Panc1 (cell line): ENCODE data around the gene PDZD4.

Source experiments
- POLR2AphosphoS5 ChIP-seq: IDR thresholded peaks from 2 replicates; pipeline ENCODE4 v1.6.1; 2012; ENCODE audit warnings: mild to moderate bottlenecking, low read depth, low read length, moderate library complexity
- REST ChIP-seq, 2 experiments: IDR thresholded peaks; 2 replicates each; pipeline ENCODE4 v1.6.1; 2011 to 2012; ENCODE audit warnings: low read depth in 2 of 2, control low read depth in 1 of 2, low read length in 1 of 2, mild to moderate bottlenecking in 1 of 2, moderate library complexity in 1 of 2; ENCODE audit not compliant: insufficient read depth in 1 of 2
- TCF7L2 ChIP-seq: IDR thresholded peaks from 2 replicates; pipeline ENCODE4 v1.6.1; 2011; ENCODE audit warnings: mild to moderate bottlenecking, low read depth, low read length, inconsistent platforms
- TF ChIP-seq, protein P1 (sequence below): fragments of 450-650 bp; IDR thresholded peaks from 2 replicates; pipeline ENCODE4 v1.5.1; 2017; ENCODE audit warnings: mild to moderate bottlenecking

- TF ChIP-seq, protein P1, sequence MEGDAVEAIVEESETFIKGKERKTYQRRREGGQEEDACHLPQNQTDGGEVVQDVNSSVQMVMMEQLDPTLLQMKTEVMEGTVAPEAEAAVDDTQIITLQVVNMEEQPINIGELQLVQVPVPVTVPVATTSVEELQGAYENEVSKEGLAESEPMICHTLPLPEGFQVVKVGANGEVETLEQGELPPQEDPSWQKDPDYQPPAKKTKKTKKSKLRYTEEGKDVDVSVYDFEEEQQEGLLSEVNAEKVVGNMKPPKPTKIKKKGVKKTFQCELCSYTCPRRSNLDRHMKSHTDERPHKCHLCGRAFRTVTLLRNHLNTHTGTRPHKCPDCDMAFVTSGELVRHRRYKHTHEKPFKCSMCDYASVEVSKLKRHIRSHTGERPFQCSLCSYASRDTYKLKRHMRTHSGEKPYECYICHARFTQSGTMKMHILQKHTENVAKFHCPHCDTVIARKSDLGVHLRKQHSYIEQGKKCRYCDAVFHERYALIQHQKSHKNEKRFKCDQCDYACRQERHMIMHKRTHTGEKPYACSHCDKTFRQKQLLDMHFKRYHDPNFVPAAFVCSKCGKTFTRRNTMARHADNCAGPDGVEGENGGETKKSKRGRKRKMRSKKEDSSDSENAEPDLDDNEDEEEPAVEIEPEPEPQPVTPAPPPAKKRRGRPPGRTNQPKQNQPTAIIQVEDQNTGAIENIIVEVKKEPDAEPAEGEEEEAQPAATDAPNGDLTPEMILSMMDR, result no peak
- TF ChIP-seq POLR2AphosphoS5, result no peak
- peak in 1 of 2 experiments; percentile 12; a peak in 1 of 4 replicates for TF ChIP-seq REST (IDR thresholded peaks at IDR 0.05; ENCODE audit: insufficient read depth in 1 of 2, low read depth in 2 of 2, low read length in 1 of 2)
- no peak for TF ChIP-seq TCF7L2
These were observed 44.2 kb upstream of the PDZD4 start for GRCh38 chrX:153874366-153875125.
